Neural cell (in vitro differentiated cells): Measurements from ENCODE around the gene ANAPC5. TPM values are rescaled to one million over a fixed set of nuclear protein-coding genes. Genes with fewer than 3 reads are reported as not detected.

Experiments used
- H2AFZ ChIP-seq: fragments of 200-600, 300-800 bp; sonication (generic), shearing (Covaris generic); 2 replicates; pipeline ENCODE4 v1.6.0; 2014; ENCODE audit warnings: low read depth, mild to moderate bottlenecking, antibody characterized with exemption, low read length, moderate library complexity
- H3F3A ChIP-seq: fragments of 200-600 bp; shearing (Covaris generic); 2 replicates; pipeline ENCODE4 v1.6.1; 2016; ENCODE audit warnings: mild to moderate bottlenecking, moderate library complexity, mixed read lengths, antibody characterized with exemption, low read length; ENCODE audit not compliant: insufficient read depth, poor library complexity, severe bottlenecking
- H3K27ac ChIP-seq: fragments of 200-600, 300-800 bp; sonication (generic), shearing (Covaris generic); 2 replicates; pipeline ENCODE4 v1.5.1; 2014; ENCODE audit warnings: mild to moderate bottlenecking, low read length, moderate library complexity
- H3K27me3 ChIP-seq: fragments of 300-800, 200-600 bp; sonication (generic), shearing (Covaris generic); 2 replicates; pipeline ENCODE4 v1.6.0; 2014; ENCODE audit warnings: mild to moderate bottlenecking, low read depth, low read length, moderate library complexity; ENCODE audit not compliant: insufficient read depth
- H3K36me3 ChIP-seq: fragments of 300-800, 200-600 bp; sonication (generic), shearing (Covaris generic); 2 replicates; pipeline ENCODE4 v1.5.1; 2014; ENCODE audit warnings: mild to moderate bottlenecking, antibody characterized with exemption, low read length, moderate library complexity; ENCODE audit not compliant: insufficient read depth
- H3K4me2 ChIP-seq: fragments of 300-800, 200-600 bp; sonication (generic), shearing (Covaris generic); 2 replicates; pipeline ENCODE4 v1.6.0; 2014; ENCODE audit warnings: mild to moderate bottlenecking, low read length
- H3K4me3 ChIP-seq: fragments of 300-800, 200-600 bp; sonication (generic), shearing (Covaris generic); 2 replicates; pipeline ENCODE4 v1.5.1; 2014; ENCODE audit warnings: mild to moderate bottlenecking, low read length, moderate library complexity
- H3K79me2 ChIP-seq: fragments of 200-600 bp; shearing (Covaris generic); replicated peaks from 2 replicates; pipeline ENCODE4 v1.6.0; 2014; ENCODE audit warnings: mild to moderate bottlenecking, low read length, moderate library complexity; ENCODE audit not compliant: insufficient read depth
- H3K9ac ChIP-seq: fragments of 300-800, 200-600 bp; sonication (generic), shearing (Covaris generic); 2 replicates; pipeline ENCODE4 v1.6.1; 2016; ENCODE audit warnings: mild to moderate bottlenecking, low read length, mixed read lengths
- H3K9me2 ChIP-seq: fragments of 200-600 bp; shearing (Covaris generic); 2 replicates; pipeline ENCODE4 v1.6.1; 2016; ENCODE audit warnings: mild to moderate bottlenecking, low read length, mixed read lengths; ENCODE audit not compliant: insufficient read depth
- H3K9me3 ChIP-seq: fragments of 200-600, 300-800 bp; sonication (generic), shearing (Covaris generic); 2 replicates; pipeline ENCODE4 v1.6.1; 2016; ENCODE audit warnings: mild to moderate bottlenecking, mixed run types, low read length, moderate library complexity, mixed read lengths
- H4K20me1 ChIP-seq: fragments of 200-600 bp; shearing (Covaris generic); 2 replicates; pipeline ENCODE4 v1.6.1; 2016; ENCODE audit warnings: mild to moderate bottlenecking, mixed run types; ENCODE audit not compliant: insufficient read depth
- EP300 ChIP-seq: fragments of 450-650 bp; conservative IDR thresholded peaks from 2 replicates; pipeline ENCODE4 v1.6.1; 2014; ENCODE audit warnings: antibody characterized with exemption, mild to moderate bottlenecking, moderate library complexity; ENCODE audit not compliant: poor library complexity, severe bottlenecking
- MXI1 ChIP-seq: fragments of 450-650 bp; conservative IDR thresholded peaks from 2 replicates; pipeline ENCODE4 v1.6.1; 2014; ENCODE audit warnings: antibody characterized with exemption, mild to moderate bottlenecking; ENCODE audit not compliant: poor library complexity, severe bottlenecking
- RAD21 ChIP-seq: fragments of 450-650 bp; conservative IDR thresholded peaks from 2 replicates; pipeline ENCODE4 v1.6.1; 2014; ENCODE audit warnings: antibody characterized with exemption, mild to moderate bottlenecking, moderate library complexity
- REST ChIP-seq: IDR thresholded peaks from 2 replicates; pipeline ENCODE4 v1.6.1; 2012; ENCODE audit warnings: borderline replicate concordance
- SMC3 ChIP-seq: fragments of 450-650 bp; conservative IDR thresholded peaks from 2 replicates; pipeline ENCODE4 v1.6.1; 2014; ENCODE audit warnings: antibody characterized with exemption, mild to moderate bottlenecking, moderate library complexity; ENCODE audit not compliant: poor library complexity
- TAF1 ChIP-seq: IDR thresholded peaks from 2 replicates; pipeline ENCODE4 v1.6.1; 2012; ENCODE audit warnings: low read depth
- polyA plus RNA-seq: library from polyadenylated mRNA; depleted of rRNA; stranded (reverse); fragments of >200 nt; gene quantifications from 2 replicates; pipeline ENCODE4 v1.2.3, GENCODE V29; 2014

ANAPC5 gene
- polyA plus RNA-seq, 1 donor from 2014 or later: 272 TPM

DNA sequence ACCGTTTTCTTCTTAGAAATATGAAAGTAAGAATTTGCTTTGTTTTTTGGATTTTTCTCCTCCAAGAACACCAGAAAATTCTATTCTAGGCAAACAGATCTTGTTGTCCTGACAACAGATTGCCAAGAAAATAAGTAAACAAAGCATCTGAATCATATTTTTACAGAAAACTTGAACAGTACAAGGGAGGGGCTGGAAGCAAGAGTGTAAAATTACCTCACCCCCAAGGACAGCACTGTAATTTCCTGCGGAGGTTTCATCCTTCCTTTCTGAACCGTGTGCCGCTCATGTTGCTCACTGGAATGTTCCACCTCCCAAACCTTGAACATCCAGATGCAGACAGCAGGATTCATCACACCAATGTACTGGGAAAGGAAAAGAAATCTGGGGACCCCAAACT, 50.3 kb downstream of the ANAPC5 start:
- Histone ChIP-seq H2AFZ (no peak overlapping the region), H3F3A (no peaks in the 10 kb centered on the region), H3K27ac (no peak overlapping the region), H3K36me3 (no peaks in the 10 kb centered on the region), H4K20me1 (no peaks in the 10 kb centered on the region), H3K27me3 (no peaks in the 10 kb centered on the region), H3K9ac (no peak overlapping the region), H3K4me3 (no peak overlapping the region), H3K9me2 (no peaks in the 10 kb centered on the region), H3K9me3 (no peaks in the 10 kb centered on the region), H3K79me2 (no peaks in the 10 kb centered on the region), H3K4me2 (no peak overlapping the region)
- TF ChIP-seq TAF1 (no peak), RAD21 (no peak), REST (no peak), SMC3 (no peak)

DNA sequence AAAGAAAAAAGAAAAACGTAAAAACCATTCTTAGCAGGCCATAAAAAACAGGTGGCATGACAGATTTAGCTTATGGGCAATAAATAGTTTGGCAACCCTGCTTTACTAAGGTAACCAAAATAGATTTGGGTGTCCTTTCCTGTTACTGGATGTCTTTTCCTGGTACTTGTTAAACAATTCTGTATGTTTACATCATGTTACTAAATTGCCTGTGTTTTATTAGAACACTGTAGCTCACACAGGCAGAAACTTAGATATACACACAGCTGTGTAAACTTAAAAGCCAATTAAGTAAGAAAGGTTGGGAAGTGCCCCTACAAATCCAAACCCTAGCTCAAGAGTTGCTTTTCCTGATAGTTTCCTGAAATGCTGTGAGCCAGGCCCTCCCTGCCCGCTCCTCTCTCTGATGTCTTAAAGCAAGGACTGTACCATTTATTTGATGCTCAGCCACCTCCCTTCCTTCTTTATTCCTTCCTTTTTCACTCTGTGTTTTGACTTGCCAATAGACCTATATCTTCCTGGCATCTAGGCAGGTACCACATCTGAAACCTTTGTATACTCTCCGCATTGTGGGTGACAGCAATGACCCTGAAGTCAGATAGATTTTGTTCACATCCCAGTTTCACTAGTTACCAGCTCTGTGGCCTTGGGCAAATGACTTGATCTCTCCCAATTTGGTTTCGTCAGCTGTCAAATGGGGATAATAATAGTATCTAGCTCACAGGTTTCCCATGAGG, 52.0 kb downstream of the ANAPC5 start:
- TF ChIP-seq SMC3: no peak
- no peak for TF ChIP-seq EP300
- no peak for TF ChIP-seq REST
- TF ChIP-seq MXI1: no peak
- no peak overlapping the region for H3K4me2 ChIP-seq

More for the DNA sequence above, 52.0 kb downstream of the ANAPC5 start:
- Histone ChIP-seq H4K20me1 (no peaks in the 10 kb centered on the region), H3K9me2 (no peaks in the 10 kb centered on the region), H3K9me3 (no peaks in the 10 kb centered on the region), H2AFZ (no peak overlapping the region), H3K27me3 (no peaks in the 10 kb centered on the region), H3K4me3 (peak overlapping the region; percentile 8), H3K36me3 (no peaks in the 10 kb centered on the region), H3K27ac (no peak overlapping the region), H3F3A (no peaks in the 10 kb centered on the region), H3K79me2 (peaks cover 7% of the 10 kb centered on the region), H3K9ac (no peak overlapping the region)
